Fibroblast of mammary gland (primary cell): ENCODE results near the gene ERBB2.

Experiments used
- DNase-seq: peaks from one replicate; pipeline ENCODE4 v3.0.0-alpha.2; 2010; ENCODE audit warnings: low read depth
- H3K4me3 ChIP-seq: 2 replicates; pipeline ENCODE4 v1.5.1; 2011; ENCODE audit warnings: low read depth, mild to moderate bottlenecking, low read length, moderate library complexity; ENCODE audit not compliant: control insufficient read depth
- TF ChIP-seq, protein P1 (sequence below): conservative IDR thresholded peaks from 2 replicates; pipeline ENCODE4 v1.5.1; 2011; ENCODE audit warnings: low read depth, low read length, inconsistent platforms; ENCODE audit not compliant: control insufficient read depth, insufficient read depth

ERBB2 gene

DNA sequence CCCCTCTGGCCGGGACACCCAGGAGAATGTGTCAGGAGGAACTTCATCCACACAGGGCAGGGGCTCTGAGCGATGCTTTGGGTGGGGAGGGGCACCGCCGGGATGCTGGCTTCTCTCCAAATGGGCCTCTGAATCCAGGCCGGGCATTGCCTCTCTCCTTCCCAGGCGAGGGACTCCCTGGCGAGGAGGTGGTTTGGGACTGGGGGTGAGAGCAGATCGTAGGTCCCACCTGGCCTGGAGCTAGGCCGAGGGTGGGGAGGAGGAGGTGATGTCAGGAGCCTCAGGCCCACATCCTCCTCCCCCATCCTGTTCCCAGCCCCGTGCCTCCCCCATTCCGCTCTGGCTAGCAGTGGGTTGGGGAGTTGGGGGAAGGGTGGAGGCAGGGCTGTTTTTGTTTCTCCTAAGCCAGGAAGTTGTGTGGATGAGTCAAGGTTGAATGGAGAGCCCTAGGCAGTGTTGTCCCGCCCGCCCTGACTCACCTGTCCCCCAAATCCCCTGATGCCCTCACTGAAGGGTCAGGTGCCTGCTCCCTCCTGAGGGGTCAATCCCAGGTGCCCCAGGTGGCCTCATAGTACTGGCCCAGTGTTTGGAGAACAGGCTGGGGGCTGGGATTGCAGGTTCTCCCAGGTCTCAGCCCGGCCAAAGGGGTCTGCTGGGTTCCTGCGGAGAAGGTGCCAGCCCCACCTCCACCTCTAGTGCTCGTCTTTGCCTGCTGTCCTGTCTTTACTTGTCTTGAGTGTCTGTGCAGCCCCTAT lies 40.7 kb downstream of the ERBB2 start:
- TF ChIP-seq, protein P1, sequence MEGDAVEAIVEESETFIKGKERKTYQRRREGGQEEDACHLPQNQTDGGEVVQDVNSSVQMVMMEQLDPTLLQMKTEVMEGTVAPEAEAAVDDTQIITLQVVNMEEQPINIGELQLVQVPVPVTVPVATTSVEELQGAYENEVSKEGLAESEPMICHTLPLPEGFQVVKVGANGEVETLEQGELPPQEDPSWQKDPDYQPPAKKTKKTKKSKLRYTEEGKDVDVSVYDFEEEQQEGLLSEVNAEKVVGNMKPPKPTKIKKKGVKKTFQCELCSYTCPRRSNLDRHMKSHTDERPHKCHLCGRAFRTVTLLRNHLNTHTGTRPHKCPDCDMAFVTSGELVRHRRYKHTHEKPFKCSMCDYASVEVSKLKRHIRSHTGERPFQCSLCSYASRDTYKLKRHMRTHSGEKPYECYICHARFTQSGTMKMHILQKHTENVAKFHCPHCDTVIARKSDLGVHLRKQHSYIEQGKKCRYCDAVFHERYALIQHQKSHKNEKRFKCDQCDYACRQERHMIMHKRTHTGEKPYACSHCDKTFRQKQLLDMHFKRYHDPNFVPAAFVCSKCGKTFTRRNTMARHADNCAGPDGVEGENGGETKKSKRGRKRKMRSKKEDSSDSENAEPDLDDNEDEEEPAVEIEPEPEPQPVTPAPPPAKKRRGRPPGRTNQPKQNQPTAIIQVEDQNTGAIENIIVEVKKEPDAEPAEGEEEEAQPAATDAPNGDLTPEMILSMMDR, result no peak
- DNase-seq, result peak; percentile 38
- H3K4me3 ChIP-seq, result no peak overlapping the region

DNA sequence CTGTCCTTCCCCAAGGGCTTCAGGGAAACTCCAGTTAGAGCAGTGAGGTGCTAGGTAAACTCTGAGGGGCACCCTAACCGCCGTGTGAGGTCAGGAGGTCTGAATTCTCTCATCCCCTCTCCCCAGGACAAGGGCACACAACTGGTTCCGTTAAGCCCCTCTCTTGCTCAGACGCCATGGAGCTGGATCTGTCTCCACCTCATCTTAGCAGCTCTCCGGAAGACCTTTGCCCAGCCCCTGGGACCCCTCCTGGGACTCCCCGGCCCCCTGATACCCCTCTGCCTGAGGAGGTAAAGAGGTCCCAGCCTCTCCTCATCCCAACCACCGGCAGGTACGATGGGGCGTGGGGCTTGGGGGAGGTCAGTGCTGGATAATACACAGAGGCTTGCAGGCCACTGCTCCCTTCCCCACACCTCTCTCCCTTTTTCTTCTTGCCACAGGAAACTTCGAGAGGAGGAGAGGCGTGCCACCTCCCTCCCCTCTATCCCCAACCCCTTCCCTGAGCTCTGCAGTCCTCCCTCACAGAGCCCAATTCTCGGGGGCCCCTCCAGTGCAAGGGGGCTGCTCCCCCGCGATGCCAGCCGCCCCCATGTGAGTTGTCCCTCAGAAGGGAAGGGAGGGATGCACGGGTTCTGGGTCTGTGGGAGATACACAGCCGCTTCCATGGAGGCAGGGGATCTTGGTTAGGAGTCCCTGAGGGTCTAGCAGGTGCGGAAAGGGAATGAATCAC lies 42.4 kb downstream of the ERBB2 start:
- no peak overlapping the region for H3K4me3 ChIP-seq
- TF ChIP-seq, protein P1, result no peak

DNA sequence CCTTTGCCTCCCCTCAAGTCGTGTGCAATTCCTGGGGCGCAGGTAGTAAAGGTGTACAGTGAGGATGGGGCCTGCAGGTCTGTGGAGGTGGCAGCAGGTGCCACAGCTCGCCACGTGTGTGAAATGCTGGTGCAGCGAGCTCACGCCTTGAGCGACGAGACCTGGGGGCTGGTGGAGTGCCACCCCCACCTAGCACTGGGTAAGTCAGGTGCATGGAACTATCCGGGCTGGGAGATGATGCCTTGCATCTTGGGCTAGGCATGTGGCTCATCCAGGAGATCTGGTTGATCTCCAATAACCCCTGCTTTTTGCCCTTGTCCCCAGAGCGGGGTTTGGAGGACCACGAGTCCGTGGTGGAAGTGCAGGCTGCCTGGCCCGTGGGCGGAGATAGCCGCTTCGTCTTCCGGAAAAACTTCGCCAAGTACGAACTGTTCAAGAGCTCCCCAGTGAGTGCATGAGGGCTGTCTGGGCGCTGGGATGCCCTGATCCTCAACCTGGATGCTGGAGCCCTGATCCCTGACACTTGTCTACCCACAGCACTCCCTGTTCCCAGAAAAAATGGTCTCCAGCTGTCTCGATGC lies 43.1 kb downstream of the ERBB2 start:
- TF ChIP-seq, protein P1, result no peak
- DNase-seq, result no peak
- H3K4me3 ChIP-seq, result no peak overlapping the region

More for the DNA sequence above, 42.4 kb downstream of the ERBB2 start:
- no peak for DNase-seq

DNA sequence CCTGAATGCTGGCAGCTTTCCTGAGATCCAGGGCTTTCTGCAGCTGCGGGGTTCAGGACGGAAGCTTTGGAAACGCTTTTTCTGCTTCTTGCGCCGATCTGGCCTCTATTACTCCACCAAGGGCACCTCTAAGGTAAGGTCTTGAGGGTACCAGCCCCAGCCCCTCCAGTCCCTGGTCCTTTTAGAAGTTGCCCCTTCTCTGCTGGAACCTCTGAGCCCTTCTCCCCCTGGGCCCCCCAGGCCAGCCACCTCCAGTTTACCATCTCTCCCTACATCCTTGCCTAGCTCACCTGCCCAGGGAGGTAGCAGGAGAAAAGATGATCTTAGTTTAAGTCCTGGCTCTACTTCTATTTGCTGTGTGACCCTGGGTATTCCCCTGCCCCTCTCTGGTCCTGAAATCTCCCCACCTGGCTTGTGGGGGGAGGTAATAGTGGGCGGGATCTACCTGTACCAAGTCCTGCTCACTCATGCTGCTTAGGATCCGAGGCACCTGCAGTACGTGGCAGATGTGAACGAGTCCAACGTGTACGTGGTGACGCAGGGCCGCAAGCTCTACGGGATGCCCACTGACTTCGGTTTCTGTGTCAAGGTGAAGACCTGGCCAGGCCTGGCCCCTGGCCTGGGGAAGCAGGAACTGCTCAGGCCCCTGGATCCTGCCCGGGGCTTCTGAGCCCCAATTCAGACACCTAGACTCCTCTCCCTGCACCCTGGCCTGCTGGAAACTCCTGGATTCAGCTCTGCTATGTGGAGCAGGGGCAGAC lies 44.4 kb downstream of the ERBB2 start:
- no peak overlapping the region for H3K4me3 ChIP-seq
- TF ChIP-seq, protein P1, result no peak
- DNase-seq, result no peak

DNA sequence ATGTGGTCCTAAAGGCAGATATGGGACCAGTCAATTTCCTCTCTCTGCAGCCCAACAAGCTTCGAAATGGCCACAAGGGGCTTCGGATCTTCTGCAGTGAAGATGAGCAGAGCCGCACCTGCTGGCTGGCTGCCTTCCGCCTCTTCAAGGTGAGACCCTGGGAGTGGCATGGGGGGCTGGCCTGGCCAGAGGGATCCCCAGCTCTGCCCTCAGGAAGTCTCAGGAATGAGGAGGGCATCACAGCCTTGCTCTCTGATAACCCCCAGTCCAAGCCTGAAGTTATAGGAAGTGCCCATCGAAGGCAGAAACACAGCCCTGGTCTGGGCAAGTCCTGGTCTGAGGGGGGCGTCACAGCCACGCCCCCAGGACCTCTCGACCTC lies 45.0 kb downstream of the ERBB2 start:
- TF ChIP-seq, protein P1, result no peak
- no peak overlapping the region for H3K4me3 ChIP-seq
- no peak for DNase-seq

DNA sequence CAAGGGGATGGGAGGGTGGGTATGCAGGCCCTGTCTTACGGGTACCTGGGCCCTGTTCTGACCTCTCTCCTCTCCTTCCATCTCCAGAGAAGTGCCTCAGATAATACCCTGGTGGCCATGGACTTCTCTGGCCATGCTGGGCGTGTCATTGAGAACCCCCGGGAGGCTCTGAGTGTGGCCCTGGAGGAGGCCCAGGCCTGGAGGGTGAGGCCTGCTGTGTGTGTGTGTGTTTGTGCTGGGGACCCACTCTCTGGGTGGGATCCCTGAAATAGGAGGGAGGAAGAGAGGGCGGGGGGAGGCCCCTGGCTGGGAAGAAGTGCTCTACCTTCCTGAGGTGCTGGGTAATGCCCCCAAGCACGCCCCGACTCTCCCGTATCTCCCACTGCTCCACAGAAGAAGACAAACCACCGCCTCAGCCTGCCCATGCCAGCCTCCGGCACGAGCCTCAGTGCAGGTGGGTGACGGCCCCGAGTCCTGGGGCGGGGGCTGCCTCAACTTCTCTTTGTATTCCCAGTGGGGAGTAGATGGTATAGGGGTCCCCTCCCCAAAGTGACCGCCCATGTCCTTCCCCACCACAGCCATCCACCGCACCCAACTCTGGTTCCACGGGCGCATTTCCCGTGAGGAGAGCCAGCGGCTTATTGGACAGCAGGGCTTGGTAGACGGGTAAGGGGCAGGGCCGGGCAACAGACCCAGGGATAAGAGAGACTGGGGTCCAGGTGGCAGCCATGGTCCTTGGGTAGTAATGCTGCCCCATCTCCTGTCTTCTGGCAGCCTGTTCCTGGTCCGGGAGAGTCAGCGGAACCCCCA lies 45.7 kb downstream of the ERBB2 start:
- no peak overlapping the region for H3K4me3 ChIP-seq
- TF ChIP-seq, protein P1, result no peak
- DNase-seq, result no peak
